CD4-positive, alpha-beta T cell (primary cell): ENCODE measurements around the gene GPC2. TPM values are rescaled to one million over a fixed set of nuclear protein-coding genes. Genes with fewer than 3 reads are reported as not detected.

Experiments used
- ATAC-seq: fragments of 200-7000 bp; cut with Tn5 transposase; one replicate; pipeline ENCODE4 v1.10.0; 2022; ENCODE audit warnings: mild to moderate bottlenecking; ENCODE audit not compliant: poor library complexity
- CTCF ChIA-PET: fragments of 350-600 bp; sonication (Branson Sonifier 250); formaldehyde crosslinking; loops from one replicate; lab custom pipeline; 2021; ENCODE audit warnings: antibody characterized with exemption, inconsistent platforms; lab: Charles Lee
- POLR2A ChIA-PET: fragments of 350-600 bp; sonication (Branson Sonifier 250); formaldehyde crosslinking; loops from one replicate; lab custom pipeline; 2021; ENCODE audit warnings: antibody characterized with exemption, inconsistent platforms; lab: Charles Lee
- DNase-seq, 14 experiments: peaks; one replicate each; pipeline ENCODE4 v3.0.0-alpha.2; 2013 to 2020; ENCODE audit warnings: mixed read lengths in 2 of 14
- H3K27ac ChIP-seq, 2 donors: one replicate each; pipeline versions ENCODE4 v1.5.1 to v1.7.0; 2013; ENCODE audit warnings: low read length in 2 of 2, low read depth in 1 of 2, mild to moderate bottlenecking in 1 of 2
- H3K27me3 ChIP-seq, 2 experiments: 1 replicate in 1 of 2; 2 replicates in 1 of 2; pipeline versions ENCODE4 v1.6.1 to v1.7.0; 2013; ENCODE audit warnings: low read length in 2 of 2, control low read depth in 1 of 2, mild to moderate bottlenecking in 1 of 2, moderate library complexity in 1 of 2; ENCODE audit not compliant: insufficient read depth in 2 of 2, control insufficient read depth in 1 of 2
- H3K36me3 ChIP-seq: one replicate; pipeline ENCODE4 v1.6.1; 2013; ENCODE audit warnings: low read length, control low read depth; ENCODE audit not compliant: insufficient read depth
- H3K4me1 ChIP-seq: one replicate; pipeline ENCODE4 v1.6.1; 2013; ENCODE audit warnings: low read length, control low read depth; ENCODE audit not compliant: insufficient read depth
- H3K4me3 ChIP-seq: one replicate; pipeline ENCODE4 v1.5.1; 2013; ENCODE audit warnings: mild to moderate bottlenecking, low read length, moderate library complexity
- H3K9me3 ChIP-seq, 2 experiments: 1 replicate in 1 of 2; 2 replicates in 1 of 2; pipeline versions ENCODE4 v1.6.1 to v1.7.0; 2013; ENCODE audit warnings: low read length in 2 of 2, mild to moderate bottlenecking in 2 of 2, control low read depth in 1 of 2, moderate library complexity in 1 of 2; ENCODE audit not compliant: control insufficient read depth in 1 of 2, insufficient read depth in 1 of 2
- H3K27ac Mint-ChIP-seq: one replicate; pipeline ENCODE4 v1.8.0; 2020; ENCODE audit warnings: mixed read lengths
- H3K27me3 Mint-ChIP-seq: one replicate; pipeline ENCODE4 v1.8.0; 2021; ENCODE audit warnings: mixed read lengths
- H3K36me3 Mint-ChIP-seq: one replicate; pipeline ENCODE4 v1.8.0; 2021; ENCODE audit warnings: low read depth, mixed read lengths
- H3K4me1 Mint-ChIP-seq: one replicate; pipeline ENCODE4 v1.8.0; 2021; ENCODE audit warnings: low read depth, mixed read lengths
- H3K4me3 Mint-ChIP-seq: one replicate; pipeline ENCODE4 v1.8.0; 2020; ENCODE audit warnings: mild to moderate bottlenecking, mixed read lengths
- H3K9me3 Mint-ChIP-seq: one replicate; pipeline ENCODE4 v1.8.0; 2020; ENCODE audit warnings: mixed read lengths
- CTCF ChIP-seq: fragments of 200-600 bp; IDR thresholded peaks from one replicate; pipeline ENCODE4 v1.8.0; 2022; ENCODE audit warnings: antibody characterized with exemption, mild to moderate bottlenecking
- intact Hi-C, 2 experiments: fragments of 100-400 bp; cut with DNase I in 1 of 2; cut with micrococcal nuclease in 1 of 2; formaldehyde crosslinking; loops; one replicate each; pipeline versions ENCODE4 v1.15.1 to v1.9.0; 2023 to 2025; cut with DNase I, micrococcal nuclease
- total RNA-seq, 174 experiments: library from RNA in 2 of 174; stranded (reverse) in 2 of 174; gene quantifications; one replicate each; pipeline ENCODE4 v1.2.3 and lab custom pipeline; 2021 to 2026

GPC2 gene
- total RNA-seq, 2 experiments from 2014 or later, result 16.4 to 18.7 TPM

- Mint-ChIP-seq H3K9me3 (no peaks in the 10 kb centered on the region), H3K4me1 (peaks cover 36% of the 10 kb centered on the region), H3K36me3 (peaks cover 24% of the 10 kb centered on the region), H3K27ac (peak overlapping the region; percentile 80), H3K27me3 (no peaks in the 10 kb centered on the region), H3K4me3 (peak overlapping the region; percentile 87)
- no peak for ATAC-seq
- Histone ChIP-seq H3K27me3 (no peaks in the 10 kb centered on the region), H3K36me3 (peaks cover 13% of the 10 kb centered on the region), H3K9me3 (no peaks in the 10 kb centered on the region), H3K4me3 (peak overlapping the region; percentile 96), H3K27ac (peak overlapping the region in 1 of 2 donors; percentile 96), H3K4me1 (peaks cover 44% of the 10 kb centered on the region)
- ChIA-PET POLR2A (interaction anchor here (1.0 to 3.7 kb wide), 5 partner anchors 8 to 134 kb away, joined by 3 to 29 read pairs (median 11); partner anchors contain the start of genes AP4M1, CNPY4, LAMTOR4 and MCM7), CTCF (interaction anchor here (0.7 kb wide), 1 partner anchor 28 kb away, joined by 3 read pairs; no protein-coding TSS in a partner anchor)
- intact Hi-C loops, result loop anchor here (1.0 to 2.0 kb wide), 3 partner anchors 9 to 47 kb away; partner anchors contain the start of genes AP4M1 (in 2 of the 2), CNPY4 (in 2 of the 2), MCM7 (in 2 of the 2) and TAF6 (in 2 of the 2)
- peak in 10 of 14 experiments; percentile 5 to 53 (median 23) for DNase-seq
- TF ChIP-seq CTCF, result no peak
These were observed 49.1 kb downstream of the GPC2 start for GRCh38 chr7:100127866-100128636.

GRCh38 chr7:100126931-100127865 is 50.0 kb downstream of the GPC2 start, which contains the start of gene MBLAC1:
Gene MBLAC1 (plus strand): TSS chr7:100126967. CDS start chr7:100127396, 429 bp downstream.
- intact Hi-C loops, result loop anchor here (1.0 to 2.0 kb wide), 3 partner anchors 8 to 46 kb away; partner anchors contain the start of genes AP4M1 (in 2 of the 2), CNPY4 (in 2 of the 2), MCM7 (in 2 of the 2) and TAF6 (in 2 of the 2)
- H3K27me3 Mint-ChIP-seq, result no peaks in the 10 kb centered on the region
- POLR2A ChIA-PET, result interaction anchor here (0.6 to 3.3 kb wide), 27 partner anchors 11 to 547 kb away, joined by 3 to 58 read pairs (median 4); partner anchors contain the start of genes AP4M1, COPS6, LAMTOR4 and MCM7
- peaks cover 39% of the 10 kb centered on the region for H3K4me1 ChIP-seq
- peaks cover 20% of the 10 kb centered on the region for H3K36me3 ChIP-seq
- H3K27me3 ChIP-seq, result no peaks in the 10 kb centered on the region
- no peak for TF ChIP-seq CTCF
- H3K36me3 Mint-ChIP-seq, result peaks cover 28% of the 10 kb centered on the region
- peak within 1 kb of the TSS; percentile 96 to 99 for H3K27ac ChIP-seq
- peak within 1 kb of the TSS; percentile 100 for H3K4me3 Mint-ChIP-seq
- peaks cover 31% of the 10 kb centered on the region for H3K4me1 Mint-ChIP-seq
- peak within 1 kb of the TSS; percentile 96 for H3K4me3 ChIP-seq
- peak within 1 kb of the TSS; percentile 100 for H3K27ac Mint-ChIP-seq
- DNase-seq (peak; percentile 87 to 97 (median 91)), ATAC-seq (peak; percentile 80)
- no peaks in the 10 kb centered on the region for H3K9me3 ChIP-seq
- no peaks in the 10 kb centered on the region for H3K9me3 Mint-ChIP-seq
- CTCF ChIA-PET, result interaction anchor here (1.1 to 1.3 kb wide), 2 partner anchors 26 to 50 kb away, joined by 3 to 5 read pairs; partner anchors contain the start of genes AP4M1, GPC2, MCM7 and STAG3
